Hepatocyte (in vitro differentiated cells): ENCODE measurements around the gene ACOT8. TPM values are rescaled to one million over a fixed set of nuclear protein-coding genes. Genes with fewer than 3 reads are reported as not detected.
"Not testable (repeated sequence)": the region's sequence is repeated elsewhere in the genome, so short reads cannot be mapped to it uniquely, and the experiment has no call there.

Experiments
- DNase-seq: peaks from one replicate; pipeline ENCODE4 v3.0.0-alpha.2; 2016; ENCODE audit warnings: low spot score
- H2AFZ ChIP-seq: fragments of 200-600 bp; sonication (generic); 2 replicates; pipeline ENCODE4 v1.6.0; 2016; ENCODE audit warnings: antibody characterized with exemption, mild to moderate bottlenecking
- H3K27ac ChIP-seq: fragments of 200-600 bp; sonication (generic); 2 replicates; pipeline ENCODE4 v1.5.1; 2016; ENCODE audit warnings: mild to moderate bottlenecking
- H3K27me3 ChIP-seq: fragments of 200-600 bp; sonication (generic); 2 replicates; pipeline ENCODE4 v1.6.1; 2016
- H3K36me3 ChIP-seq: fragments of 200-600 bp; sonication (generic); replicated peaks from 2 replicates; pipeline ENCODE4 v1.5.1; 2016; ENCODE audit warnings: low read depth; ENCODE audit not compliant: insufficient read depth
- H3K4me1 ChIP-seq: fragments of 200-600 bp; sonication (generic); 2 replicates; pipeline ENCODE4 v1.5.1; 2016; ENCODE audit warnings: mild to moderate bottlenecking, moderate library complexity; ENCODE audit not compliant: insufficient read depth
- H3K4me2 ChIP-seq: fragments of 200-600 bp; sonication (generic); 2 replicates; pipeline ENCODE4 v1.6.0; 2016
- H3K4me3 ChIP-seq: fragments of 200-600 bp; sonication (generic); 2 replicates; pipeline ENCODE4 v1.5.1; 2016; ENCODE audit warnings: mild to moderate bottlenecking
- H3K79me2 ChIP-seq: fragments of 200-600 bp; sonication (generic); 2 replicates; pipeline ENCODE4 v1.6.0; 2017; ENCODE audit warnings: mild to moderate bottlenecking
- H3K9me2 ChIP-seq: fragments of 200-600 bp; sonication (generic); replicated peaks from 2 replicates; pipeline ENCODE4 v1.6.0; 2017; ENCODE audit warnings: mild to moderate bottlenecking; ENCODE audit not compliant: insufficient read depth
- H3K9me3 ChIP-seq: fragments of 200-600 bp; sonication (generic); 2 replicates; pipeline ENCODE4 v1.5.1; 2016; ENCODE audit warnings: low read depth, mild to moderate bottlenecking
- H4K20me1 ChIP-seq: fragments of 200-600 bp; sonication (generic); 2 replicates; pipeline ENCODE4 v1.6.0; 2016; ENCODE audit warnings: mild to moderate bottlenecking; ENCODE audit not compliant: insufficient read depth, poor library complexity, severe bottlenecking
- CTCF ChIP-seq: fragments of 200-600 bp; sonication (generic); IDR thresholded peaks from 2 replicates; pipeline ENCODE4 v1.5.1; 2016; ENCODE audit warnings: antibody characterized with exemption, mild to moderate bottlenecking; ENCODE audit not compliant: poor library complexity
- EZH2 ChIP-seq: fragments of 200-600 bp; sonication (generic); IDR thresholded peaks from 2 replicates; pipeline ENCODE4 v1.6.1; 2016; ENCODE audit warnings: antibody characterized with exemption, mild to moderate bottlenecking, borderline replicate concordance
- EZH2phosphoT487 ChIP-seq: fragments of 200-600 bp; sonication (generic); IDR thresholded peaks from one replicate; pipeline ENCODE4 v1.6.1; 2018; ENCODE audit warnings: antibody characterized with exemption, mild to moderate bottlenecking, low read depth, moderate library complexity; ENCODE audit not compliant: unreplicated experiment, severe bottlenecking
- WGBS: methylation state at CpG from one replicate; pipeline ENCODE4 v1.1.6; 2016; ENCODE audit warnings: low lambda C conversion rate; ENCODE audit errors: missing lambda C conversion rate; 5-methylcytosine and 5-hydroxymethylcytosine counted together
- polyA plus RNA-seq: library from polyadenylated mRNA; unstranded; fragments of >200 nt; fragmentation: Nextera tagmentation; extraction: Ambion mirVana; gene quantifications from 2 replicates; pipeline ENCODE4 v1.2.1, GENCODE V29; 2016
- total RNA-seq: library from RNA; depleted of rRNA; stranded (reverse); fragments of >200 nt; gene quantifications from 2 replicates; pipeline ENCODE4 v1.2.3, GENCODE V29; 2014

Gene ACOT8
- total and polyA plus RNA-seq, 2 experiments from 2014 or later, result 40.6 to 44.0 TPM

- no peak for TF ChIP-seq EZH2phosphoT487
- no peak for TF ChIP-seq CTCF
- no peak for TF ChIP-seq EZH2
- DNase-seq, result no peak
- 54% methylated on average over 4 of the region's 4 CpGs for WGBS
- H2AFZ ChIP-seq, result no peak overlapping the region
- H3K36me3 ChIP-seq, result no peaks in the 10 kb centered on the region
- H3K4me1 ChIP-seq, result no peaks in the 10 kb centered on the region
- no peak overlapping the region for H3K4me2 ChIP-seq
- H3K79me2 ChIP-seq, result no peaks in the 10 kb centered on the region
- no peak overlapping the region for H3K27ac ChIP-seq
- H3K9me3 ChIP-seq, result no peaks in the 10 kb centered on the region
- no peaks in the 10 kb centered on the region for H3K9me2 ChIP-seq
- H3K4me3 ChIP-seq, result no peak overlapping the region
- H3K27me3 ChIP-seq, result no peaks in the 10 kb centered on the region
- no peaks in the 10 kb centered on the region for H4K20me1 ChIP-seq
Observed at GRCh38 chr20:45874576-45874975, 17.4 kb upstream of the ACOT8 start.

DNA sequence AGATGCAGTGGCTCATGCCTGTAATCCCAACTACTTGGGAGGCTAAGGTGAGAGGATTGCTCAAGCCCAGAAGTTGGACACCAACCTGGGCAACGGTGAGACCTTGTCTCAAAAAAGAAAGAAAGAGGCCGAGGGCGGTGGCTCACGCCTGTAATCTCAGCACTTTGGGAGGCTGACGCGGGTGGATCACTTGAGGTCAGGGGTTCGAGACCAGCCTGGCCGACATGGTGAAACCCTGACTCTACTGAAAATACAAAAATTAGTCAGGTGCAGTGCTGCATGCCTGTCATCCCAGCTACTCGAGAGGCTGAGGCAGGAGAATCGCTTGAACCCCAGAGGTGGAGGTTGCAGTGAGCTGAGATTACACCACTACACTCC, 16.9 kb upstream of the ACOT8 start:
- not testable (repeated sequence) for H3K36me3 ChIP-seq, H3K27me3 ChIP-seq, H3K79me2 ChIP-seq, H2AFZ ChIP-seq, H4K20me1 ChIP-seq, H3K4me1 ChIP-seq, H3K27ac ChIP-seq, H3K4me2 ChIP-seq, H3K4me3 ChIP-seq, H3K9me2 ChIP-seq, DNase-seq, H3K9me3 ChIP-seq
- WGBS, result 97% methylated on average over 10 of the region's 10 CpGs

GRCh38 chr20:45873409-45874103, 16.4 kb upstream of the ACOT8 start:
- Histone ChIP-seq H3K79me2 (no peaks in the 10 kb centered on the region), H3K4me2 (no peak overlapping the region), H2AFZ (no peak overlapping the region), H3K9me2 (no peaks in the 10 kb centered on the region), H3K27me3 (no peaks in the 10 kb centered on the region), H3K9me3 (no peaks in the 10 kb centered on the region), H4K20me1 (no peaks in the 10 kb centered on the region), H3K4me3 (no peak overlapping the region), H3K27ac (no peak overlapping the region), H3K4me1 (no peaks in the 10 kb centered on the region), H3K36me3 (no peaks in the 10 kb centered on the region)
- TF ChIP-seq EZH2, result no peak
- TF ChIP-seq CTCF, result no peak
- no peak for TF ChIP-seq EZH2phosphoT487
- 44% methylated on average over 1 of the region's 1 CpG for WGBS
- no peak for DNase-seq

DNA sequence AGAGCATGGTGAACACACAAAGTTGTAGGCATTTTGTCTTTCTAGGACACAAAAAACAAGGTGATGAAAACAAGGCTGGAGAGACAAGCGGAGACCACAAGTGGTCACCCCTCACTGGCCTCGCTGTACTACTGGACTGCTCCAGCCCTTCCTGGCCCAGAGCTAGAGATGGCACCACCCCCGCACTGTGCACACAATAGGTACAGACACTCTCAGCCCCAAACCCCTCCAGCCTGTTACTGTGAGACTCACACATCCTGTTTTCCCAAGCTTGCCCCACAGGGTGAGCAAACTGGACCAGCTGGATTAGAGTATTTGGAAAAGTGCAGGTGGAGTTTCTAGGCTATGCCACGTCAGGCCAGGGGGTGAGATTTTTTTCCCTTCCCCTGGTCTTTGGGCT, 15.4 kb upstream of the ACOT8 start:
- no peak for DNase-seq
- Histone ChIP-seq H2AFZ (no peak overlapping the region), H3K27ac (no peak overlapping the region), H3K9me3 (no peaks in the 10 kb centered on the region), H3K79me2 (no peaks in the 10 kb centered on the region), H3K4me3 (no peak overlapping the region), H4K20me1 (no peaks in the 10 kb centered on the region), H3K9me2 (no peaks in the 10 kb centered on the region), H3K36me3 (no peaks in the 10 kb centered on the region), H3K4me1 (no peaks in the 10 kb centered on the region), H3K27me3 (no peaks in the 10 kb centered on the region), H3K4me2 (no peak overlapping the region)
- 85% methylated on average over 4 of the region's 4 CpGs for WGBS
- TF ChIP-seq EZH2phosphoT487 (no peak), CTCF (no peak), EZH2 (no peak)
